ENCODE measurements around the gene NPTX2. TPM values are rescaled to one million over a fixed set of nuclear protein-coding genes. Genes with fewer than 3 reads are reported as not detected.

Gene NPTX2
- total RNA-seq, 4 donors from 2014 or later = 10.1 to 49.8 (median 24.7) TPM

DNA sequence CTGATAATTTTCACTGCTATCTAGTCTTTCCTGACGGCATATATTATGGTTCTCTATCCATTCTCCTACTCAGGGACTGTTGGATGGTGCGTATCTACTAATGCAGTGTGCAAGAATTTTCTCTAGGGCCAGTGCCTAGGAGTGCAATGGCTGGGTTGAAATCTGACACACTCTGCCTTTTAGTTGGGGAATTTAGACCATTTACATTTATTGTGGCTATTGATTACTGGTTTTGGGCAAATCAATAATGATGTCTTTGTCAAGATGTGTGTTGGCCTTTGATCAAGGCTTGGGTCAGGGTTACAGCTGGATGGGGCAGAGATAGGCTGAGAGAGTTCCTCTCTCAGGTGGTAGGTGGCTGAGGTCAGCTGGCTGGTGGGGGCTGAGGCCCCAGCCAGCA lies 21.8 kb downstream of the NPTX2 start:
- H3K36me3 ChIP-seq = no peaks in the 10 kb centered on the region
- TF ChIP-seq POLR2AphosphoS5 (IDR thresholded peaks at IDR 0.05) (no peak), POLR2A (IDR thresholded peaks at IDR 0.05) (no peak), EP300 (IDR thresholded peaks at IDR 0.05) (no peak)
- TF ChIP-seq, protein P1, sequence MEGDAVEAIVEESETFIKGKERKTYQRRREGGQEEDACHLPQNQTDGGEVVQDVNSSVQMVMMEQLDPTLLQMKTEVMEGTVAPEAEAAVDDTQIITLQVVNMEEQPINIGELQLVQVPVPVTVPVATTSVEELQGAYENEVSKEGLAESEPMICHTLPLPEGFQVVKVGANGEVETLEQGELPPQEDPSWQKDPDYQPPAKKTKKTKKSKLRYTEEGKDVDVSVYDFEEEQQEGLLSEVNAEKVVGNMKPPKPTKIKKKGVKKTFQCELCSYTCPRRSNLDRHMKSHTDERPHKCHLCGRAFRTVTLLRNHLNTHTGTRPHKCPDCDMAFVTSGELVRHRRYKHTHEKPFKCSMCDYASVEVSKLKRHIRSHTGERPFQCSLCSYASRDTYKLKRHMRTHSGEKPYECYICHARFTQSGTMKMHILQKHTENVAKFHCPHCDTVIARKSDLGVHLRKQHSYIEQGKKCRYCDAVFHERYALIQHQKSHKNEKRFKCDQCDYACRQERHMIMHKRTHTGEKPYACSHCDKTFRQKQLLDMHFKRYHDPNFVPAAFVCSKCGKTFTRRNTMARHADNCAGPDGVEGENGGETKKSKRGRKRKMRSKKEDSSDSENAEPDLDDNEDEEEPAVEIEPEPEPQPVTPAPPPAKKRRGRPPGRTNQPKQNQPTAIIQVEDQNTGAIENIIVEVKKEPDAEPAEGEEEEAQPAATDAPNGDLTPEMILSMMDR (IDR thresholded peaks at IDR 0.05) = no peak

DNA sequence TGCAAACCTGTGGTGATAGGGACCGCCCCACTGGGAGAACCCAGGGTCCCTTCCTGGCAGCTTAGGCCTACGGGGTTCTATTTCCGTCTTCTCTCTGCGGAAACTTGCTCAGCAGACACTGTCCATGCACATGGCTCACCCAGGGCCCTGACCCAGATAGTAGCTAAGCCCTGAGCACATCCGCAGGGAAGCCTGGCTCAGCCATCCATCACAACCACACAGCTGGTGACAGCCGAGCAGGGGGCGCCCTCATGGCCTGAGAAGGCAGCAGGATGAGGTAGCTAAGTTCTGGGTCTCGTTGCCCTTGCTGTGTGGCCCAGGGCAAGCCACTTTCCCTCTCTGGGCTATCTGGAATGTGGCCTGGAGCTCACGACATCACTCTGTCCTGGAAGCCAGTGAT lies 23.3 kb downstream of the NPTX2 start:
- 39 to 49% methylated on average over 2 to 4 of the region's 9 CpGs for WGBS, 2 donors (ENCODE audit: low coverage in 1 of 2)
- ATAC-seq = no peak
- peaks cover 5% of the 10 kb centered on the region for H3K27me3 ChIP-seq

More for the DNA sequence above, 21.8 kb downstream of the NPTX2 start:
- no peak for ATAC-seq
- Histone ChIP-seq H3K27me3 (peaks cover 5% of the 10 kb centered on the region), H3K9me3 (peaks cover 0 to 30% (median 0%) of the 10 kb centered on the region in 3 donors), H3K27ac (no peak overlapping the region), H3K4me1 (no peaks in the 10 kb centered on the region), H3K4me3 (no peak overlapping the region)
- 77 to 93% methylated on average over 2 of the region's 2 CpGs for WGBS, 2 donors (ENCODE audit: low coverage in 1 of 2)

DNA sequence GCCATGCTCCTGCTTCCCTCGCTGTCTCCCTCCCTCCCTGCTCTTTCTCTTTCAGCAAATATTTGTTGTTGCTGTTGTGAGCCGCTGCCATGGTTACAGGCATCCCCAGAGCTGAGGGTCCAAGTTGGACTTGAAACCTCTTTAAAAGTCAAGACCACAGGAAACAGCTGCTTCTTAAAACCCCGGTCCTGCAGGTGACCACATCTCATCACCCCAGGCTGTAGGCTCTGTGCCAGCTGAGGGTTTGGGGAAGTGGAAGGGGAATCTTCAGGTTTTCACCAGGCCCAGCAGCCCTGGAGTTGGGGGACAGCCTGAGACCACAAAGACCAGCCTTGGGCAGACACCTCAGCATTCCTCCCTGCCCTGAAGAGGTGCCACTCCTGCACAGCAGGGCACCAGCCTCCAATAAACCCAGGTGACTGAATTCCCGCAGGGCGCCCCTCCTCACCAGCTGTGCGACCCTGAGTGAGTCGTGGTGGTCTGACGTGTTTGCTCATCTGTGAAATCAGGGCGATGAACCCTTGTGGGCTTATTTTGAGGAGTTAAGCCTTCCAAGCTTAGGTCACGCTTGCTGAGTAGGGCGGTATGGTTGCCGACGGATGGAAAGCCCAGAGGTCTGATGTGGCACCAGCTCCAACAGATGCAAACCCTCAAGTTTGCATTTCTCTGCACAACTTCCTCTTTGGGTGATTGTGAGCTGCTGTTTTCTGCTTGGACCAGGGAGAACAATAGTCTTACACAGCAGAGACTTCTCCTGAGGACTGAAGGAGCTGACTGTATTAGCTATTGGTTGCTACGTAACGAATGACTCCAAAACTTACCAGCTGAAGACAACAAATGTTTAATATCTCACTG lies 24.8 kb downstream of the NPTX2 start:
- Histone ChIP-seq H3K36me3 (no peaks in the 10 kb centered on the region), H3K4me3 (no peak overlapping the region), H3K9me3 (peaks cover 0 to 30% (median 0%) of the 10 kb centered on the region in 3 donors), H3K27me3 (peaks cover 5% of the 10 kb centered on the region), H3K27ac (no peak overlapping the region), H3K4me1 (no peaks in the 10 kb centered on the region)
- TF ChIP-seq, protein P1 (IDR thresholded peaks at IDR 0.05) = no peak
- TF ChIP-seq POLR2AphosphoS5 (IDR thresholded peaks at IDR 0.05) (no peak), POLR2A (IDR thresholded peaks at IDR 0.05) (no peak), EP300 (IDR thresholded peaks at IDR 0.05) (no peak)
- no peak for ATAC-seq
- 36 to 40% methylated on average over 3 to 4 of the region's 15 CpGs for WGBS, 2 donors (ENCODE audit: low coverage in 1 of 2)

More for the DNA sequence above, 23.3 kb downstream of the NPTX2 start:
- peaks cover 0 to 30% (median 0%) of the 10 kb centered on the region in 3 donors for H3K9me3 ChIP-seq
- no peak overlapping the region for H3K27ac ChIP-seq
- TF ChIP-seq POLR2AphosphoS5 (IDR thresholded peaks at IDR 0.05) (no peak), EP300 (IDR thresholded peaks at IDR 0.05) (no peak), POLR2A (IDR thresholded peaks at IDR 0.05) (no peak)
- TF ChIP-seq, protein P1 (IDR thresholded peaks at IDR 0.05) = no peak
- H3K4me1 ChIP-seq = no peaks in the 10 kb centered on the region
- H3K36me3 ChIP-seq = no peaks in the 10 kb centered on the region
- H3K4me3 ChIP-seq = no peak overlapping the region

DNA sequence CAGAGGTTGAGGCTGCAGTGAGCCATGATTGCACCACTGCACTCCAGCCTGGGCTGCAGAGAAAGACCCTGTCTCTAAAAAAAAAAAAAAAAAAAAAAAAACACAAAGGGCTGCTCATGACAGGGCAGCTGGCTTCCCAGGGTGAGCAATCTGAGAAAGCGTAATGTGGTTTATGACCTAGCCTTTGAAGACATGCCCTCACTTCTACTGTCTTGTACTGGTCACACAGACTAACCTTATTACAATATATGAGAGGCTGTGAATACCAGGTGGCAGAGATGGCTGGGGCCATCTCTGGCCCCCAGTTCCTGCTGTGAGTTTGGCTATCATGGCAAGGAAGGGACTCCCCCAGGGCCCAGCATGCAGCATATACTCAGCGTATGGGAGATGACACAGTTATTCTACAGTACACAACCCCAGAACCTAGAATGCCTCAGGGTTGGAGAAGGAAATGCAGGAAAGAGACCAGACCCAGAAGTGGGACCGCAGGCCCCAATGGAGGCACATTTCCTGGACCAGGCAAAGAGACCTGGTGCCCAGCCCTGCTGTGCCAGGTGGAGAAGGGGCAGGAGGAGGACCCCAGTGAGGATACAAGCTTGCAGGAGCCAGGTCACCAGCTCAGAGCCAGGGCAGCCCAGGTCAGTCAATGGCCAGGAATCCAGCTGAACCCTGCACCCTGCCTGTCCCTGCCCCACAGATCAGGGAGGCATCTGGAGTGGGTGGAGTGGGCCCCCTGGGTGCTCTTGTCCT lies 26.3 kb downstream of the NPTX2 start:
- Histone ChIP-seq H3K4me3 (no peak overlapping the region), H3K9me3 (peaks cover 0 to 17% (median 0%) of the 10 kb centered on the region in 3 donors), H3K4me1 (no peaks in the 10 kb centered on the region), H3K27ac (no peak overlapping the region), H3K27me3 (peaks cover 5% of the 10 kb centered on the region), H3K36me3 (no peaks in the 10 kb centered on the region)
- no peak for ATAC-seq
- no peak for TF ChIP-seq POLR2AphosphoS5 (IDR thresholded peaks at IDR 0.05)
- TF ChIP-seq, protein P1 (IDR thresholded peaks at IDR 0.05) = no peak
- no peak for TF ChIP-seq POLR2A (IDR thresholded peaks at IDR 0.05)
- TF ChIP-seq EP300 (IDR thresholded peaks at IDR 0.05) = no peak
- WGBS, 2 donors (ENCODE audit: low coverage in 1 of 2) = 67 to 82% methylated on average over 2 of the region's 3 CpGs

Measured in gastroesophageal sphincter (tissue), 4 donors.